ENCODE measurements around the gene COQ4. TPM values are rescaled to one million over a fixed set of nuclear protein-coding genes. Genes with fewer than 3 reads are reported as not detected.
"Not testable (repeated sequence)": the region's sequence is repeated elsewhere in the genome, so short reads cannot be mapped to it uniquely, and the experiment has no call there.

COQ4 gene
- total RNA-seq, 6 experiments from 2014 or later: 29.8 to 33.3 (median 31.3) TPM

DNA sequence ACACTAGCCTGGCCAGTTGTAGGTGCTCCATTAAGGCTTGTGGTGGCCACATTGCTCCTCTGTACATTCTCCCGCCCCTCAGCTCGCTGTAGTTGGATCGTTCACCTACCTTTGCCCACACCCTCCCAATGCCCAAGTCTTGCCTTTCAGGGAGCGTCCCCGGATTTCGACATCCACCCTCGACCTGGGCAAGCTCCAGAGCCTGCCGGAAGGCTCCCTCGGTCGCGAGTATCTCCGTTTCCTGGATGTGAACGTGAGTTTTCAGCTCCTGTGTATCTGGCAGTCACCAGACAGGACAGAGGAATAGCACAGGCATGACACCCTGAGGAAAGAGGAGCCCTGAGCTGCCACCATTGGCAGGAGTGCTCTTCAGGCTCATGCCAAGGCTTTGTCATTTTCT is 3.0 kb downstream of the COQ4 start:
- TF ChIP-seq, protein P1, sequence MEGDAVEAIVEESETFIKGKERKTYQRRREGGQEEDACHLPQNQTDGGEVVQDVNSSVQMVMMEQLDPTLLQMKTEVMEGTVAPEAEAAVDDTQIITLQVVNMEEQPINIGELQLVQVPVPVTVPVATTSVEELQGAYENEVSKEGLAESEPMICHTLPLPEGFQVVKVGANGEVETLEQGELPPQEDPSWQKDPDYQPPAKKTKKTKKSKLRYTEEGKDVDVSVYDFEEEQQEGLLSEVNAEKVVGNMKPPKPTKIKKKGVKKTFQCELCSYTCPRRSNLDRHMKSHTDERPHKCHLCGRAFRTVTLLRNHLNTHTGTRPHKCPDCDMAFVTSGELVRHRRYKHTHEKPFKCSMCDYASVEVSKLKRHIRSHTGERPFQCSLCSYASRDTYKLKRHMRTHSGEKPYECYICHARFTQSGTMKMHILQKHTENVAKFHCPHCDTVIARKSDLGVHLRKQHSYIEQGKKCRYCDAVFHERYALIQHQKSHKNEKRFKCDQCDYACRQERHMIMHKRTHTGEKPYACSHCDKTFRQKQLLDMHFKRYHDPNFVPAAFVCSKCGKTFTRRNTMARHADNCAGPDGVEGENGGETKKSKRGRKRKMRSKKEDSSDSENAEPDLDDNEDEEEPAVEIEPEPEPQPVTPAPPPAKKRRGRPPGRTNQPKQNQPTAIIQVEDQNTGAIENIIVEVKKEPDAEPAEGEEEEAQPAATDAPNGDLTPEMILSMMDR (IDR thresholded peaks at IDR 0.05): no peak

DNA sequence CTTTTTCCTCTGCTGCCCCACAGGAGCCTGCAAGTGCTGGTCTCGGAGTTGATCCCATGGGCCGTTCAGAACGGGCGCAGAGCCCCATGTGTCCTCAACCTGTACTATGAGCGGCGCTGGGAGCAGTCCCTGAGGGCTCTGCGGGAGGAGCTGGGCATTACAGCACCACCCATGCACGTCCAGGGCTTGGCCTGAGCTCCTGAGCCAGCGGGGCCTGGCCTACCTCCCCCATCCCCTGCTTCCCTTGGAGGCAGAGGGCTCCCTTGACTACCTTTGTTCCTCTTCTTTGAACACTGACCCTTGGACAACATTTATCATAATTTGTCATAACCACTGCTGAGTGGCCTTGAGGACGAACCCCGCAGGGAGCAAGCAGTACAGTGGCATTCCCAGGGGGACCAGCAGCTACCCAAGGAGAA is 10.8 kb downstream of the COQ4 start:
- Mint-ChIP-seq H3K9me3 (no peaks in the 10 kb centered on the region), H3K36me3 (ENCODE audit: low read depth) (no peaks in the 10 kb centered on the region; the same call in 1 of the 2 replicates), H3K27me3 (ENCODE audit: insufficient read depth) (no peaks in the 10 kb centered on the region; the same call in 1 of the 2 replicates), H3K4me3 (no peak overlapping the region), H3K4me1 (ENCODE audit: low read depth) (0 out of 2 replicates have a peak, but pooled peaks cover 6% of the 10 kb centered on the region), H3K27ac (no peak overlapping the region)
- TF ChIP-seq, protein P1 (IDR thresholded peaks at IDR 0.05): no peak
- no peak for DNase-seq

More for the DNA sequence above, 3.0 kb downstream of the COQ4 start:
- DNase-seq: no peak
- Mint-ChIP-seq H3K4me1 (ENCODE audit: low read depth) (peaks cover 11% of the 10 kb centered on the region; the same call in 1 of the 2 replicates), H3K4me3 (no peak overlapping the region), H3K36me3 (ENCODE audit: low read depth) (peaks cover 9% of the 10 kb centered on the region; the same call in 1 of the 2 replicates), H3K27ac (no peak overlapping the region), H3K9me3 (no peaks in the 10 kb centered on the region), H3K27me3 (ENCODE audit: insufficient read depth) (peaks cover 2% of the 10 kb centered on the region)

DNA sequence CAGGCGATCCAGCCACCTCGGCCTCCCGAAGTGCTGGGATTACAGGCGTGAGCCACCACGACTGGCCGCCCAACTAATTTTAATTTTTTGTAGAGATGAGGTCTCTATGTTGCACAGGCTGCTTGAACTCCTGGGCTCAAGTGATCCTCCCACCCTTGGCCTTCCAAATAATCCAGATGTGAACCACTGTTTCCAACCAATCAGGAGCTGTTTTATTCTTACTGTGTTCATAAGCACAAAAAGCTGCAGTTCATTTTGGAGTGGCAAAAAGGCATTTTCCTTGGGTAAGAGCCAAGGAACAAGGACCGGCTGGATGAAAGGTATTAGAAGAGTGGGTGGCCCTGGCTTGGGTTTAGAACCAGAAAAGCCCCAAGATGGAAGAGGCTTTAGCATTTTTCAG is 12.5 kb downstream of the COQ4 start:
- no peak overlapping the region for H3K27ac Mint-ChIP-seq
- H3K4me1 Mint-ChIP-seq (ENCODE audit: low read depth): no peaks in the 10 kb centered on the region
- TF ChIP-seq, protein P1 (IDR thresholded peaks at IDR 0.05): no peak
- no peaks in the 10 kb centered on the region; the same call in 1 of the 2 replicates for H3K36me3 Mint-ChIP-seq (ENCODE audit: low read depth)
- no peak for DNase-seq
- no peaks in the 10 kb centered on the region; the same call in 1 of the 2 replicates for H3K27me3 Mint-ChIP-seq (ENCODE audit: insufficient read depth)
- no peak overlapping the region for H3K4me3 Mint-ChIP-seq
- H3K9me3 Mint-ChIP-seq: no peaks in the 10 kb centered on the region

DNA sequence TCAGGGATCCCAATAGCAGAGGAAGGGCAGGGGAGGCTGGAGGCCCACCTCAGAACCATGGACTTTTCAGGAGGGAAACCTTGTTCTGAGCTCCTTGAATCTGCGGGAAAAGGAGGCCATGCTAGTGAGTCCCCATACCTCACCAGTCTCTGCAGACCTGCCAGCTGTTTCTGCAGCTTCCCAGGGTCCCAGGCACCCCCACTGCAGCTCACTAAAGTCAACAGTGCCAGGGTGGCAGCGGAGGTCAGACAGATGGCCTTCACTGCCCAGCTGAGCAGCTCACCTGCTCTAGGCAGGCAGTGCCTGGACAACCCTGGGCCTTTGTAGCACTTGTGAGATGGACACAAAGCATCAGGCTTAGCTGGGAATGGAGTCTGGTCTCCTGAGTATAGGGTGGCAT is 13.3 kb downstream of the COQ4 start:
- no peaks in the 10 kb centered on the region; the same call in 1 of the 2 replicates for H3K4me1 Mint-ChIP-seq (ENCODE audit: low read depth)
- TF ChIP-seq, protein P1 (IDR thresholded peaks at IDR 0.05): no peak
- H3K36me3 Mint-ChIP-seq (ENCODE audit: low read depth): no peaks in the 10 kb centered on the region; the same call in 1 of the 2 replicates
- no peak overlapping the region for H3K27ac Mint-ChIP-seq
- no peak overlapping the region for H3K4me3 Mint-ChIP-seq
- no peaks in the 10 kb centered on the region; the same call in 1 of the 2 replicates for H3K27me3 Mint-ChIP-seq (ENCODE audit: insufficient read depth)
- no peak for DNase-seq
- no peaks in the 10 kb centered on the region for H3K9me3 Mint-ChIP-seq

DNA sequence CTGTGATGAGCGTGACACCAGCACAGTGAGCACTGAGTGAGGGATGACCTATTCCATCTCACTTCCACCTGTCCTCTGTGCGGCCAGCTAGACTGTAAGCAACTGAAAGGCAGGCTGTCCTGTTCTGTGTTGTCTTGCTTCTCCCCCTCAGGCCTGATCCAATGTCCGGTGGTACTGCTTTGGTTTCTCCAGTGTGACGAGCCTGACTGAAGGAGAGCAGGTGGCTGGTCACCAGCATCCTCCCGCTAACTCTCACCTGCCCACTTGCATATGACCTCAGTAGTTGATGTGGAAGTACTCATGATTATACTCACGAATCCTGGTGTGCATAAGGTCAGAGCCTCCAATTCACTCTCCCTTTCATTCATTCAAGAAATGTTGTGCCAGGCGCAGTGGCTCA is 15.3 kb downstream of the COQ4 start:
- H3K27me3 Mint-ChIP-seq (ENCODE audit: insufficient read depth): no peaks in the 10 kb centered on the region; the same call in 1 of the 2 replicates
- H3K4me1 Mint-ChIP-seq (ENCODE audit: low read depth): peaks cover 7% of the 10 kb centered on the region
- no peak overlapping the region for H3K27ac Mint-ChIP-seq
- TF ChIP-seq, protein P1 (IDR thresholded peaks at IDR 0.05): no peak
- no peak for DNase-seq
- H3K9me3 Mint-ChIP-seq: no peaks in the 10 kb centered on the region
- no peaks in the 10 kb centered on the region for H3K36me3 Mint-ChIP-seq (ENCODE audit: low read depth)
- H3K4me3 Mint-ChIP-seq: no peak overlapping the region

DNA sequence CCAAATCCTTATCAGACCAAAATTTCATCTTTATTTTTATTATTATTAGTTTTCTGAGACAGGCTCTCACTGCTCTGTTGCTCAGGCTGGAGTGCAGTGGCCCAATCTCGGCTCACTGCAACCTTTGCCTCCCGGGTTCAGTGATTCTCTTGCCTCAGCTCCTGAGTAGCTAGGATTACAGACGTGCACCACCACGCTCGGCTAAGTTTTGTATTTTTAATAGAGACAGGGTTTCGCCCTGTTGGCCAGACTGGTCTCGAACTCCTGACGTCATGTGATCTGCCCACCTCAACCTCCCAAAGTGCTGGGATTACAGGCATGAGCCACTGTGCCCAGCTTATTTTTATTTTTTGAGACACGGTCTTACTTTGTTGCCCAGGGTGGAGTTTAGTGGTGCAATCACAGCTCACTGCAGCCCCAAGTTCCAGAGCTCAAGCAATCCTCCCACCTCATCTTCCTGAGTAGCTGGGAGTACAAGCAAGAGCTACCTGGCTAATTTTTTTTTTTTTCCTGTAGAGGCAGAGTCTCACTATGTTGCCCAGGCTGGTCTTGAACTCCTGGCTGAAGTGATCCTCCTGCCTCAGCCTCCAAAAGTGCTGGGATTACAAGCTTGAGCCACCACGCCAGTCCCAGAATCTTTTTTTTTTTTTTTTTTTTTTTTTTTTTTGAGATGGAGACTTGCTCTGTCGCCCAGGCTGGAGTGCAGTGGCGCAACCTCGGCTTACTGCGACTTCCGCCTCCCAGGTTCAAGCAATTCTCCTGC is 16.4 kb downstream of the COQ4 start:
- not testable (repeated sequence) for H3K36me3 Mint-ChIP-seq (ENCODE audit: low read depth); H3K9me3 Mint-ChIP-seq; DNase-seq; H3K4me1 Mint-ChIP-seq (ENCODE audit: low read depth); H3K27me3 Mint-ChIP-seq (ENCODE audit: insufficient read depth); H3K27ac Mint-ChIP-seq
- peak overlapping the region; percentile 89; the same call in 1 of the 2 replicates for H3K4me3 Mint-ChIP-seq
